NCI-H187 treated with DMSO at 0.1 percent for 48 hours (cell line): ENCODE results near the gene RBM44.
"Not testable (repeated sequence)": the region's sequence is repeated elsewhere in the genome, so short reads cannot be mapped to it uniquely, and the experiment has no call there.

Experiments used
- DNase-seq: peaks from one replicate; lab custom pipeline; 2025; lab: John Stamatoyannopoulos, UW

Gene RBM44

GRCh38 chr2:237783678-237784077 is 14.9 kb upstream of the RBM44 start:
- DNase-seq = not testable (repeated sequence)

DNA sequence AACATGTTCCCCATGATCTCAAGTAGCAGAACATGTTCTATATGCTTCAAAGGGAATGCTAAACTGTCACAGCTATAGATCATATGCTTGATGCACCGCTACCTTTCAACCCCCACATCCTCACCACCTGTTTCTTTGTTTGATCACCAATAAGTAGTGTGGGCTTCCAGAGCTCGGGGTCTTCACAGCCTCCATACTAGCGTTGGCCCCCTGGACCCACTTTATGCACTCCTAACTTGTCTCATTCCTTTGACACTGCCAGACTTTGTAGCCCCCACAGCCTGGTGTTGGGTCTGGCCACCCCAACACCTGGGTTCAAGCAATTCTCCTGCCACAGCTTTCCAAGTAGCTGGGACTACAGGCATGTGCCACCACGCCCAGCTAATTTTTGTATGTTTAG is 11.6 kb upstream of the RBM44 start:
- DNase-seq = no peak

DNA sequence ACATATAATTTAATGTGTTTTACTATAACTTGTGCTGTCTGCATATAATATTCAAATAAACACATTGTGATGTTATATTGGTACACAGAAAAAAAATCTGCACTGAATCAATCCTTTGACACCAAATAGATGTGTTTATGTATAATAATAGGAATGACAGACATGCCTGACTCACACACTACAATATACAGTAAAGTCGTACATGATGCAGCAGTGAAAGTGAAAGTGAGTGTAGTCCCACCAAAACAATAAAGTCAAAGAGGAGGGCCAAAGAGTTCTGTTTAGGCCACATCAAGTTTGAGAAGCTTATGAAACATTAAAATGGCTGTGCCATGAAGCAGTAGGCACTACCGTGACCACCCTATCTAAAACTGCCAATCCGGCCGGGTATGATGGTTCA is 8.2 kb upstream of the RBM44 start:
- no peak for DNase-seq

GRCh38 chr2:237791977-237792727 is 6.4 kb upstream of the RBM44 start:
- DNase-seq = no peak

DNA sequence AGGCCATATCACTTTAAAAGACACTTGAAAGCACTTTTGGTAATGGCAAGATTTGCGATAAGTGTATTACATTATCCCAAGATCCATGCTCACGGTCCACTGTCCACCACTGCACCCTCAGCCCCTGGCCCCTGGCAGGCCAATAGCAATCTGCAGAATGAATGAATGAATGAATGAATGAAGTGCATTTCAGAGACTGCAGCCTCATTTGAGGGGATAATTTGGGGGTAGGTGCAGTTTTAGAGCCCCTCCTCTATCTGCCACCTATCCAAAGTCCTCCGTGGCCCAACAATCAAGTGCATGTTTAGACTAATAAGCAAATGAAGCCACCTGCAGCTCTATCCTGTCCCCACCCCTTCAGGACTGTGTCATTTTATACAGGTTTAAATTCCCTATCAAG is 1.3 kb upstream of the RBM44 start:
- no peak for DNase-seq

DNA sequence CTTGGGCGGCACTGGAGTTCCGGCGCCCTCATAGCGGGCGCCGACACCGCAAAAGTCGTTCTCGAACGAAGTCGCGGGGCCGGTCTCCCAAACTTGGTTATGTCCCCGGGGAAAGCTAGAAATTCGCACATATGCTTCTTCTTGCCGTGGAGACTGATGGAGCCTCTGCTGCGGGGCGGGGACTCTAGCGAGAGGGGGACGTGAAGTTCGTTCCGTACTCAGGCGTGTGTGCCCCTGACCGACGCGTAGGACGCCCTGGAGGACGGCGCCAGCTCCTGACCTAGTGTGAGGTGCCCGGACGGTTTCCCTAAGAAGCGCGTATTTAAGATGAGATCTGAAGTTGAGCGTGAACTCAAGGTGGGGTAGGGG is 465 bp downstream of the RBM44 start:
- no peak for DNase-seq

- no peak for DNase-seq
Observed at GRCh38 chr2:237801466-237801865, 2.9 kb downstream of the RBM44 start.

DNA sequence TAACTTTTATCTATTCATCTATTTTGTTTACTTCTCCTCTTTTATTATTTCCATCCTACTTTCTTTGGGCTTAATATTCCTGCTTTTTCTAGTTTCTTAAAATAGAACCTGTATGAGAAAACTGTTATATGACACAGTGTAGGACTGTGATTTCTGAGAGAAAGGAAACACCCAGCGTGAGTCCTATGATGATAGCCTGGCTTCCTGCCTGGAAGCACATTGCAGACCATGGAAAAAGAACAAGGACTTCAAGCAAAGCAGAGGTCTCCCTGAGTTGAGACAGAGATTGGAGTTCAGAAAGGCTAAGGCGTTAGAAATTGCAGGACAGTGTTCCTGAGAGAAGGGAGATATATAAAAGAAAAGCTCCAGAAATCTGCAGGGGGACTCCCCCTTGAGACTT is 7.8 kb downstream of the RBM44 start:
- DNase-seq = no peak

DNA sequence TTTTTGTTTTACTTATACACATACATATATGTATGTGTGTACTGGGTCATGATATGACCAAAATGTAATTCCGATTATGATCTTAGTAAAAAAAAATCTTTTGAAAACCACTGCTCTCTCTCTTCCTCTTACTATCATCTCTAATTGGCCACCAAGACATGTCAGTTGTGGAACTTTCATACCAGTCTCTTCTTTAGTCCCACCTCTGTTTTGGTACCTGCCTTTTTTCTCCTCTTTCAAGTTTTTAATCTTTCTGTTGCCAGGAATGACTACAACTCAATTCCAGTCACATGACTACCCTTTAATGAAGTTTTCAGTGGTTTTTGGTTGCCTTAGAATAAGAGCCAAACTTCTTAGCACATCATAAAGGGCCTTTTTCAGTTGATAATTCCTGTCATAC is 17.1 kb downstream of the RBM44 start:
- DNase-seq = no peak

DNA sequence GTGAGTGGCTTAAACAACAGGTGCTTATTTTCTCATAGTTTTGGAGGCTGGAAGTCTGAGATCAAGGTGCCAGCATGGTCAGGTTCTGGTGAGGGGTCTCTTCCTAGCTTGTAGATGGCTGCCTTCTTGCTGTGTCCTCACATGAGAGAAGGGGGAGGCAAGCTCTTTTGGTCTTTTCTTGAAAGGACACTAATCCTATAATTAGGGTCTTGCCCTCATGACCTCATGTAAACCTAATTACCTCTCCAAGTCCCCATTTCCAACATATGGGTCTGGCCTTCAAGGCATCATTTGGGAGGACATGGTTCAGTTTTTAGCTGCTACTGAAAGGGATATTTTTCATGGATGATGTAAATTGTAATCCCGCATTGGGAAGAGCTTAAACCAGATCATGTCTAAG is 18.0 kb downstream of the RBM44 start:
- no peak for DNase-seq

DNA sequence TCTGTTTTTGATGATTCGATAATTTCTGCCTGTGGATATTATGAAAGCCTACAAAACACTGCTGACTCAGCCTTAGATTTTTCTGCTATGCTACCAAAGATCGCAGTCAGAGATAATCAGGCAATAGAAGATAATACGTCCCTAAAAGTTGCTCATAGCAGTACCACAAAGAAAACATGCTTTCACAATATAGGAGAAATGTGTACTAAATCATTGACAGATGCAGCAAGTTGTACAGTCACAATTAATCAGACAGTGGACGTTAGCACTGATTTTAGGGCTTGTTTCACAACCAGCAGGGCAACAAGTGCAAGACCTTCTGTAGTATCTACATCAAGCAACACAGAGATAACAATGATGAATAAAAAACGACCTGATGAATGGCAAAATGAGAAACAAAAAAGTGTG is 19.5 kb downstream of the RBM44 start:
- no peak for DNase-seq

- no peak for DNase-seq
Observed at GRCh38 chr2:237819231-237819630, 20.7 kb downstream of the RBM44 start.

DNA sequence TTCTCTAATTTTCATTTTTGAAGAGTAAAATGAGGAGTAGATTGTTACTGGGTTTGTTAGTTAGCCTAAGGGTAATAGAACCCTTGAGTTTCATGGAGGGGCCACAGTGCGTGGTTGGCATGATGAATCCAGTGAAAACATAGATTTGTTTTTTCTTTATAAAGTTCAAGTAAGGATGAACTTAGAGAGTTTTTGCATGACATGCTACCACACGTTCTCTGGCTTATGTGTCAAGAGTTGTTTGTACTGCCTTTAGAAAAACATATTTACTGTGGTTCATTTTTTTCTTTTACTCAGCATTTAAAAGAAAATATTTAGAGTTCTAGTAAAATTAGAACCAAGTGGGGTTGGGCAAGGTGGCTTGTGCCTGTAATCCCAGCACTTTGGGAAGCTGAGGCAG is 21.8 kb downstream of the RBM44 start:
- DNase-seq = no peak

DNA sequence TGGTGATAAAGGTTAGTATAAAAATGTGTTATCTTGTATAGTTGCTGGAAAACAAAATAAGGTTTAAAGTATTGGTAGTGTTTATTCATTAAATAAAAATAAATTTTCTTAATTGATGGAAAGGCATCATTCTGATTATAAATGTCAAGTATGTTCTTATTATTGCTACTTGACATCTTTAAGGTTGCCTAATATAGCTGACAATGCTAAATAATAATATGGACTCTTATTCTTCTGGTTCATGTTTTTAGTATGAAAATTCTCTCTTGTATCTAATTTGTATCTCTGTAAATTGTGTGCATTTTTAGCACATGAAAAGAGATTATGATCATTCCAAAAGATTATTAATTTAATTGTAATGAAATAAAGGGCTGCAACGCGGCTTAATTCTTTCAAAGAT is 25.0 kb downstream of the RBM44 start:
- DNase-seq = no peak

DNA sequence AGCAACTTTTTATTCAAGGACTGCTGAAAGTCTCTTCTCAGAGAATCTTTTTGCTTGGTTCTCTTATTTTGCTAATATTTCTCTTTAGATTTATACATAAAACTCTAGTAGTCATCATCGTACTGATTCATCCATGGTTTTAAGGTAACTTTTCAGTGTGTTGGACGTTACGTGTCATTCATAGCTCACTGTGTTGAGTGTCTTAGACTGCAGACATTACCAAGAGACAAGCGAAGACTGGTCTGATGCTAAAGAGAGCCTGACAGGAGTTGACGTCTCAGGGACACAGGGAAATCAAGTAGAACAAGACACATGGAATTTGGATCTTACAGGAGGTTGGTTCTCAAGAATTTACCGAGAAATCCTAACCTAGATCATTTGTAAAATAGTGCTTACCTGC is 25.5 kb downstream of the RBM44 start:
- no peak for DNase-seq

- no peak for DNase-seq
Observed at GRCh38 chr2:237827421-237827987, 28.9 kb downstream of the RBM44 start.

- no peak for DNase-seq
Observed at GRCh38 chr2:237830522-237830921, 31.9 kb downstream of the RBM44 start.

- DNase-seq = no peak
Observed at GRCh38 chr2:237833546-237833945, 35.0 kb downstream of the RBM44 start.

GRCh38 chr2:237835372-237835771 is 36.8 kb downstream of the RBM44 start:
- DNase-seq = no peak

DNA sequence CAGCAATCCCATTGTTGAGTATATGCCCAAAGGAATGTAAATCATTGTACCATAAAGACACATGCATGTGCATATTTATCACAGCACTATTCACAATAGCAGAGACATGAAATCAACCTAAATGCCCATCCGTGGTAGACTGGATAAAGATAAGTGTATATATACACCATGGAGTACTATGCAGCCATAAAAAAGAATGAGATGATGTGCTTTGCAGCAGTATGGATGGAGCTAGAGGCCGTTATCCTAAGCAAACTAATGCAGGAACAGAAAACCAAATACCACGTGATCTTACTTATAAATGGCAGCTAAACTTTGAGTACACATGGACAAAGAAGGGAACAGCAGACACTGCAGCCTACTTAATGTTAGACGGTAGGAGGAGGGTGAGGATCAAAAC is 42.5 kb downstream of the RBM44 start:
- no peak for DNase-seq

DNA sequence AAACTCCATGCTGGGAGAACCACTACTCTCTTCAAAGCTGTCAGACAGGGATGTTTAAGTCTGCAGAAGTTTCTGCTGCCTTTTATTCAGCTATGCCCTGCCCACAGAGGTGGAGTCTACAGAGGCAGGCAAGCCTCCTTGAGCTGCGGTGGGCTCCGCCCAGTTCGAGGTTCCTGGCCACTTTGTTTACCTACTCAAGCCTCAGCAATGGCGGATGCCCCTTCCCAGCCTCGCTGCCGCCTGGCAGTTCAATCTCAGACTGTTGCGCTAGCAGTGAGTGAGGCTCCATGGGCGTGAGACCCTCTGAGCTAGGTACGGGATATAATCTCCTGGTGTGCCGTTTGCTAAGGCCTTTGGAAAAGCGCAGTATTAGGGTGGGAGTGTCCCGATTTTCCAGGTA is 50.4 kb downstream of the RBM44 start:
- DNase-seq = not testable (repeated sequence)

DNA sequence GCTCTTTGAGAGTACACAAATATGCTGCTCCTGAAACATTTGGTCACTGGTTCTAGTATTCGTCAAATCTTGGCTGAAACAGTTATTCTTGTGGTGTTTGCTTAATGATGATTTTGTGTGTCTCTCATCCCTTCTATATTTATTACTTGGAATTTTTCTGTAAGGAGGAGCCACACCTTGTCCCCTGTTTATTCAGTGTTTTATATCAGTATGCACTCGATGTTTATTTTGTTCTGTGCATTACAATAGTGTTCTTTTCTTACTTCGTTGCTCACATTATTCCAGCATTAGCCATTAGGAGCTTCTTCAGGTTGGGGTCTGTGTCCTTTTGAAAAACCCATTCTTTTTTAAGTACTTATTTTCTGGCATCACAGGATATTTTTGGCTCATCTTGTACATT is 55.7 kb downstream of the RBM44 start:
- no peak for DNase-seq

- no peak for DNase-seq
Observed at GRCh38 chr2:237857791-237858190, 59.2 kb downstream of the RBM44 start.
